TTC549 (cell line): ENCODE data around the gene SPOCK1.

Experiments used
- FAIRE-seq: peaks from 2 replicates; lab custom pipeline; 2012; peaks lifted over from hg19 to GRCh38; lab: Jason Lieb, UNC

The SPOCK1 gene

GRCh38 chr5:137069358-137069757 lies 429.8 kb downstream of the SPOCK1 start:
- no peak for FAIRE-seq

GRCh38 chr5:137061382-137061781 lies 437.7 kb downstream of the SPOCK1 start:
- FAIRE-seq: no peak

- no peak for FAIRE-seq
Observed at GRCh38 chr5:137058089-137058488, 441.0 kb downstream of the SPOCK1 start.

- FAIRE-seq: no peak
Observed at GRCh38 chr5:137056676-137057075, 442.4 kb downstream of the SPOCK1 start.

- no peak for FAIRE-seq
Observed at GRCh38 chr5:137055271-137055872, 443.8 kb downstream of the SPOCK1 start.

GRCh38 chr5:137054792-137055191 lies 444.3 kb downstream of the SPOCK1 start:
- FAIRE-seq: no peak

GRCh38 chr5:137054335-137054734 lies 444.8 kb downstream of the SPOCK1 start:
- no peak for FAIRE-seq

GRCh38 chr5:137051161-137051560 lies 448.0 kb downstream of the SPOCK1 start:
- FAIRE-seq: no peak

- FAIRE-seq: no peak
Observed at GRCh38 chr5:137040641-137041340, 458.3 kb downstream of the SPOCK1 start.

GRCh38 chr5:137040024-137040423 lies 459.1 kb downstream of the SPOCK1 start:
- FAIRE-seq: no peak

GRCh38 chr5:137037848-137038247 lies 461.3 kb downstream of the SPOCK1 start:
- FAIRE-seq: no peak

GRCh38 chr5:137036640-137037039 lies 462.5 kb downstream of the SPOCK1 start:
- no peak for FAIRE-seq

GRCh38 chr5:137035480-137035878 lies 463.6 kb downstream of the SPOCK1 start:
- no peak for FAIRE-seq

GRCh38 chr5:137034764-137035479 lies 464.2 kb downstream of the SPOCK1 start:
- no peak for FAIRE-seq

GRCh38 chr5:137034213-137034612 lies 464.9 kb downstream of the SPOCK1 start:
- FAIRE-seq: no peak

GRCh38 chr5:137032929-137033328 lies 466.2 kb downstream of the SPOCK1 start:
- no peak for FAIRE-seq

- no peak for FAIRE-seq
Observed at GRCh38 chr5:137027758-137028157, 471.4 kb downstream of the SPOCK1 start.

- no peak for FAIRE-seq
Observed at GRCh38 chr5:137026296-137026695, 472.8 kb downstream of the SPOCK1 start.

GRCh38 chr5:137024044-137024443 lies 475.1 kb downstream of the SPOCK1 start:
- FAIRE-seq: no peak

GRCh38 chr5:137023371-137023770 lies 475.8 kb downstream of the SPOCK1 start:
- FAIRE-seq: no peak

GRCh38 chr5:137022725-137023124 lies 476.4 kb downstream of the SPOCK1 start:
- no peak for FAIRE-seq

- no peak for FAIRE-seq
Observed at GRCh38 chr5:137022043-137022442, 477.1 kb downstream of the SPOCK1 start.

GRCh38 chr5:137019229-137019628 lies 479.9 kb downstream of the SPOCK1 start:
- no peak for FAIRE-seq
